HUES48 (cell line): Measurements from ENCODE around the gene S100A10.

ENCODE experiments used
- H3K27ac ChIP-seq: one replicate; pipeline ENCODE4 v1.7.0; 2013; ENCODE audit warnings: low read depth, low read length, inconsistent platforms
- H3K27me3 ChIP-seq: 2 replicates; pipeline ENCODE4 v1.6.1; 2013; ENCODE audit warnings: mild to moderate bottlenecking, low read length; ENCODE audit not compliant: control insufficient read depth, insufficient read depth
- H3K36me3 ChIP-seq: 2 replicates; pipeline ENCODE4 v1.6.1; 2013; ENCODE audit warnings: low read length; ENCODE audit not compliant: control insufficient read depth, insufficient read depth
- H3K4me1 ChIP-seq: 2 replicates; pipeline ENCODE4 v1.6.1; 2013; ENCODE audit warnings: mild to moderate bottlenecking, low read length; ENCODE audit not compliant: control insufficient read depth, insufficient read depth
- H3K4me3 ChIP-seq: 2 replicates; pipeline ENCODE4 v1.5.1; 2013; ENCODE audit warnings: mild to moderate bottlenecking, low read depth, low read length
- H3K9ac ChIP-seq: 2 replicates; pipeline ENCODE4 v1.6.1; 2013; ENCODE audit warnings: mild to moderate bottlenecking, low read depth, low read length, moderate library complexity
- H3K9me3 ChIP-seq: 2 replicates; pipeline ENCODE4 v1.6.1; 2013; ENCODE audit warnings: low read length; ENCODE audit not compliant: control insufficient read depth, insufficient read depth

Gene S100A10, protein sequence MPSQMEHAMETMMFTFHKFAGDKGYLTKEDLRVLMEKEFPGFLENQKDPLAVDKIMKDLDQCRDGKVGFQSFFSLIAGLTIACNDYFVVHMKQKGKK

DNA sequence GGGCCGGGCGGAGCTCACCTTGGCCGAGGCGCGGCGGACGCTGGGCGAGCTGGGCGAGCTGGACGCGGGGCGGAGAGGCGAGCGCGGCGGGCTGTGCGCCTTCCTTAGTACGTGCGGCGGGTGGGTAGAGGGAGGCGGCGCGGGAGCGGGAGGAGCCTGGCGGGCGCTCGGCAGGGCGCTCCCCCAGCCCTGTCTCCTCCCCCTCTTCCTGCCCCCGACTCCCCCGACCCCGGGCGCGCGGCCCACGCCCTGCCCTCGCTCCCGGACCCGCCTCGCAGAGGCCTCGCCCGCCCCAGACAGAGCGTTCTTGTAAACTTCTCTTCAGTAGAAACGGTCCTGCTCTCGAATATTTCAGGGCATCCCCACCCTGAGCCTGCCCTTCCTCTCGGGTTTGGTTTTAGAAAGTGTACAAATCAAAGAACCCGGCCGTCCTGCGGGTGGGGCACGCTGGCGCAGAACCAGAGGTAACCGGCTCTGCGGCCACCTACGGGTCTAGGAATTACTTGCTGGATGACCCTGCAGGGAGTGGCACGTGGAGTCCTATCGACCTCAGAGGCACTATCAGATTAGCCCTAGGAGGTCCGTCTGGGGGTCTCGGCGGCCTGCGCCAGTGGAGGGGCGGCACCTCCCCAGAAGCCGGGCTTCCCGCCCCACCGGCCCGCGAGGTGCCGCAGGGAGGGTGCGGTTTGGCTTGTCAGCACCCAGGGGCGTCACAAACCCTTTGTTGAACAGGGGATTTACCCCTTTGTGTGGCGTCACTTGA, at the start of gene S100A10:
TSS of gene S100A10 (minus strand) at position 126 of the 763 bp plus-strand sequence. CDS start 7,629 bp downstream, outside the sequence.
- peaks cover 56% of the 10 kb centered on the region for H3K4me1 ChIP-seq
- peaks cover 17% of the 10 kb centered on the region for H3K27me3 ChIP-seq
- peak within 1 kb of the TSS; percentile 89 for H3K4me3 ChIP-seq
- peak within 1 kb of the TSS; percentile 89 for H3K27ac ChIP-seq
- H3K9me3 ChIP-seq, result no peaks in the 10 kb centered on the region
- H3K9ac ChIP-seq, result peak within 1 kb of the TSS; percentile 75
- H3K36me3 ChIP-seq, result no peaks in the 10 kb centered on the region

DNA sequence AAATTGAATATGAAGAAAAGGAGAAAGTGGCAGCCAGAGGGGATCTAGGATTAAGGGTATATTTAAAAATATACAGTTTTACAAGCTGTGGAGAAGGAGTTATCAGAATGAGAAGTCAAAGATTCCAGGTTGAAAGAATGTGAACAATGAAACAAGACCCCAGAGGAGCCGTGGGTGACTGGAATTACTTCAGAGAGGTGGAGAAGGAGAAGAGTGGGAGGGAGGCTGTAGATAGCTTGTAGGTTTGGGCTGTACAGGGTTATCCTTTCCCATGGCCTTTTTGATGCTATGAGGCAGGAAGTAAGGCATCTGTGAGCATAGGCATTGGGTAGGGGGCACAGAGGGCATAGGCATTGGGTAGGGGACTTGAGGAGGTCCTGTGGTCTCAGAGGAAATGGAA, 48.4 kb upstream of the S100A10 start:
- H3K9ac ChIP-seq, result no peak overlapping the region
- peaks cover 41% of the 10 kb centered on the region for H3K27me3 ChIP-seq
- no peak overlapping the region for H3K27ac ChIP-seq
- H3K4me3 ChIP-seq, result no peak overlapping the region
- peaks cover 20% of the 10 kb centered on the region for H3K4me1 ChIP-seq
- no peaks in the 10 kb centered on the region for H3K9me3 ChIP-seq
- no peaks in the 10 kb centered on the region for H3K36me3 ChIP-seq

DNA sequence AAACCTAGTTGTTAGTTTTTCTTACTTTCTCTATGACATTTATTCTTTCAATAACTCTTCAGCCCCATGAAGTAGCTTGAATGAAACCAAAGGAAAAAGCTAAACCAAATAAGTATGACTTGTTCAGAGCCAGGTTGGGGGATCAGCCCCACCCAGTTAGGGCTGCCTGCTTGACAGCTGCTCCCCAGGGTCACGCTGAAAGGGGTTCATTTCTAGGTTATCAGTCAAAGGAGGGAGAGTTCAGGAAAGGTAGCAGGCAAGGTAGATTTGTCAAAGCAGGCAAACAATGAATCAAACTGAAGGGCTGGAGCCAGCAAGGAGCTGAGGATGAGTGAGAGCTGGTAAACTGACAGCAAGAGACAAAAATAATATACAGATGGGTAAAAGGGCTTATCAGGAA, 46.2 kb upstream of the S100A10 start:
- Histone ChIP-seq H3K9me3 (no peaks in the 10 kb centered on the region), H3K27ac (no peak overlapping the region), H3K4me3 (no peak overlapping the region), H3K27me3 (peaks cover 52% of the 10 kb centered on the region), H3K4me1 (peaks cover 25% of the 10 kb centered on the region), H3K9ac (no peak overlapping the region), H3K36me3 (no peaks in the 10 kb centered on the region)

DNA sequence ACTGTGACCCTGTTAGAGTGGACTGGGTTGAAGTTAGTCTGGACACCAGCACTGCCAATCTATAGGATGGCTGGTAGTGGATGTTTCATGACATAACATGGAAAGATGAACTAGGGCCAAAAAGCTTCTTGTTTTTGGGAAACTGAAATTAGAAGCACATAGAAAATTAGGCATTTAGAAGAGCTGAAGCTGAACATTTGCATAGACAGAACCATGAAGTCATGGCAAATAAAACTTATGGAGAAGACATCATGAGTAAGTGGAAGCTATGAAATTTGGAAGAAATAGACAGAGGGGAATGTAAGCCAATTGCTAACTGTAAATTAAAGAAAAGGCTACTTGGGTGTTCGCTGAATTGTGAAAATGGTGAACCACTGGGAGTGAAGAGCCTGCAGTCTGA, 45.8 kb upstream of the S100A10 start:
- Histone ChIP-seq H3K27ac (no peak overlapping the region), H3K36me3 (no peaks in the 10 kb centered on the region), H3K4me3 (no peak overlapping the region), H3K9ac (no peak overlapping the region), H3K27me3 (peaks cover 52% of the 10 kb centered on the region), H3K4me1 (peaks cover 25% of the 10 kb centered on the region), H3K9me3 (no peaks in the 10 kb centered on the region)

DNA sequence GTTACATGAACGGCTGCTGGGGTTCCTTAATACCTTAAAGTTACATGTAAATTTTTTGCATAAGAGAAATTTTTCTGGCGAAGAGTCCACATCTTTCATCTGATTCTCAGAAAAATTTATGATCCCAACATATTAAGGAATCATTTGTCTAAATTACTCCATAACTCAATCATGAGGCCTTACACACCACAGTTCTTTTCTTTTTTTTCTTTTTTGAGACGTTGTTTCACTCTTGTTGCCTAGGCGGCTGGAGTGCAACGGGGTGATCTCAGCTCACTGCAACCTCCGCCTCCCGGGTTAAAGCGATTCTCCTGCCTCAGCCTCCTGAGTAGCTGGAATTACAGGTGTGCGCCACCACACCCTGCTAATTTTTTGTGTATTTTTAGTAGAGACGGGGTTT, 45.2 kb upstream of the S100A10 start:
- H3K4me1 ChIP-seq, result peaks cover 24% of the 10 kb centered on the region
- no peaks in the 10 kb centered on the region for H3K9me3 ChIP-seq
- no peak overlapping the region for H3K27ac ChIP-seq
- H3K9ac ChIP-seq, result no peak overlapping the region
- H3K4me3 ChIP-seq, result no peak overlapping the region
- no peaks in the 10 kb centered on the region for H3K36me3 ChIP-seq
- peaks cover 52% of the 10 kb centered on the region for H3K27me3 ChIP-seq

DNA sequence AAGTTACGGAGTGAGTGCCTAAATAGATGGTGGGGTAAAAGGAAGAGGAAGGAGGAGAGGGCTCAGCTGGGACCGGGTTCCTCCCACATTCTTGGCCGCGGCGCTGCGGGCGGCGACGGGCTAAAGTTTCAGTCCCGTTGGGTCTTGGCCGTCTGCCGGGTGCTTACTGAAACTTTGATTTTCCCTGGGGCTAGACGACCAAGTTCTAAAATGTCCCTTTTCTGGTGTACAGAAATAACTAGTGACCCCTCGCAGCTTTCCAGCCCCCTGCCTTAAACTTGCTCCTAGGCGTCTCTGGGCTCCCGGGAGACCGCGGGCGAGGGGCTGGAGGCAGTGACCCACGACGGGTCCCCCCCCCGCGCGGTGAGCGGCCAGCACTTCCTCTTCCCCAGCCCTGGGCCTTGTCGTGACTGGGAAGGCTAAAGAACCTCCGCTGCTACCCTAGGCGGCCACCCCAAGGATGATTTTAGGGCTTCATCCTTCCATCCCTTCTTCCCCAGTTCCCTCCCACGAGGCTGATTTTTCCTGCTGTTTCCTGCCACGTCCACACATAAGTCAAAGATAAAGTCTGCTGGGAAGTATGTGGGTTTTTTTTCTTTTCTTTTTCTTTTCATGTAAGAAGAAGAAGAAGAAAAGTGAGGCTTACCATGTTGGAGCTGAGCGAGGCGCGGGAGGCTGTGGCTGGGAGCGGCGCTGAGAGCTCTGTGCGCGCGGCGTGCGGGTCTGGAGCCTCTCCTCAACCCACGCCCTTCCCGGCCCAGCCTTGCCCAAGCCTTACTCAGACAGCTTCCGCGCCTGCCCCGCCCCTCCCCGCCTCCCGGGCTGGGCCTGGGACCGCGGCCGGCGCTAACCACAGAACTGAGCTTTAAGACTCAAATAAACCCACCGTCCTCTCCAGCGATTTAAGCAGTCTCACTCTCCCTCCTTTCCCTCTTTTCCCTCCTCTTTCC, 42.9 kb upstream of the S100A10 start, which contains the start of gene S100A11:
TSS of gene S100A11 (minus strand) at position 738 of the 950 bp plus-strand sequence. CDS start at position 649, 89 bp downstream.
- H3K36me3 ChIP-seq, result peaks cover 20% of the 10 kb centered on the region
- peak within 1 kb of the TSS; percentile 64 for H3K9ac ChIP-seq
- H3K4me3 ChIP-seq, result peak within 1 kb of the TSS; percentile 84
- no peaks in the 10 kb centered on the region for H3K9me3 ChIP-seq
- peaks cover 17% of the 10 kb centered on the region for H3K4me1 ChIP-seq
- H3K27me3 ChIP-seq, result peaks cover 39% of the 10 kb centered on the region
- H3K27ac ChIP-seq, result peak within 1 kb of the TSS; percentile 24

DNA sequence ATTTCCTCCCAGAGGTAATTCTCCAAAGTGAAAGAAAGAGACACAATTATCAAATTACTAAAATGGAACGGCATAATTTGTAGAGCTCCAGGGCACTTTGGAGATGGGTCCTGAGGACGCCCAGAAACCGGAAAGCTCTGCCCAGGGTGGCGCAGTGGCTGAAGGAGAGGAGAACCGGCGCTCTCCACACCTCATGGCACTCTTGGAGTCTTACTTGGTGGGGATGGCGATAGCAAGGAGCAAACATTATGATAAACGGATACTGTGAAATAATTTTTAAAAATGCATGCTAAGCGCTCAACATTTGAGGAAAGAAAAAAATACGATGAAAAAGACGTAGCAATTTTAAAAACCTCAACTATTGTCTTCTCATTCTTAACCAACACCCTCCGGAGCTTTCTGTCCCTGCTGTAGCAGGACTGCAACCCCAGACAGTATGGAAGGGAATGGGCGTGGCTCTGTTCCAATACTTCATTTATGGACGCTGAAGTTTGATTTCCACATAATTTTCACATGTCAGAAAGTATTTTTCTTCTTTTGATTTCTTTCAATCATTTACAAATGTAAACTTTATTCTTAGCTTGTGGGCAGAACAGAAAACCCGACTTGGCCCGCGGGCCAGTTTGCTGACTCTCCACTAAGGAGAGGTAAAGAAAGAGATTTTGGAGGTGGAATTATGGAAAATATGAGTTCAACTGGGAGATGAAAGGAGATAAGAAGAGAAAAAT, 42.0 kb upstream of the S100A10 start:
- peaks cover 17% of the 10 kb centered on the region for H3K4me1 ChIP-seq
- H3K9ac ChIP-seq, result peak overlapping the region; percentile 9; the same call in 1 of the 2 replicates
- peak overlapping the region; percentile 84 for H3K4me3 ChIP-seq
- H3K27me3 ChIP-seq, result peaks cover 31% of the 10 kb centered on the region
- H3K9me3 ChIP-seq, result no peaks in the 10 kb centered on the region
- H3K27ac ChIP-seq, result peak overlapping the region; percentile 84
- peaks cover 21% of the 10 kb centered on the region for H3K36me3 ChIP-seq

DNA sequence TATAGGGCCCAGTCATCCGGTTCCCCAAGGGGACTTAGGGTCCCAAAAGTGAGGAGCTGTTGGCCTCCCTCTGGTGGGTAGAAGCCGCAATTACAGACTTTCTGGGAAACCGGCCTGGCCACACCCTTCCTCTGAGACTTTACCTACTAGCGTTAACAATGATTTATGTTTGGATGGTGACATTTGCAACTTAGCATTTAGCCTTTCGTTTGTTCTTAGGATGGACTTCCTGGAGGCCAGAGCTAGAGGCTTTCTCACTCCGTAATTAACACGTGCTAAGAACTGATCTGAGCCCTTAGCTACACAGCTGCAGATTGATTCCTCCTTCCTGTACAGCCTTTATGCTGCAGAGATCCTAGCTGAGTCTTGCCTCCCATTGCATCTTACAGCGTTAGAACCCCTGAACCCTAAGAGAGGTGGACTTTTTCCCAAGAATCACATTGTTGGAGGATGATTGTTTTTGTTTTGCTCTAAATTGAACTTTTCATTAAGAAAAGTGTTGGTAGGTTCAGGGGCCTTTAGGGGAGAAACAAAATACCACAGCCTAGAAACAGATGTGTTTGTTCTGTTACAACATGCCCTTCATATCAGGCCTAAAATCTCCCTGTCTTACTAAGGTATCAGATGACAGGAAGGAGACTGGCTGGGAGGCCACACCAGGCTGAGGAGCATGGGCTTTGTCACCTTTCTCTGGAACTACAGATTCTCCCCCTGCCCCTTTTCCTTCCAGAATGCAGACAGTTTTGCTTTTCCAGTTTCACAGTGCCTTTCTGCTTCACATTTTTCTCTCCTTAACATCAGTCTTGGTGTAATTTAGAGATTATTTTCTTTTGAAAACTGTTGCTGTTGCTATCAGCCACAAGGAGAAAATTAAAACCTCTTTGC, 41.2 kb upstream of the S100A10 start:
- H3K27me3 ChIP-seq, result peaks cover 22% of the 10 kb centered on the region
- peak overlapping the region; percentile 84 for H3K27ac ChIP-seq
- peaks cover 21% of the 10 kb centered on the region for H3K36me3 ChIP-seq
- peak overlapping the region; percentile 84 for H3K4me3 ChIP-seq
- no peaks in the 10 kb centered on the region for H3K9me3 ChIP-seq
- peaks cover 17% of the 10 kb centered on the region for H3K4me1 ChIP-seq
- H3K9ac ChIP-seq, result peak overlapping the region; percentile 9; the same call in 1 of the 2 replicates

DNA sequence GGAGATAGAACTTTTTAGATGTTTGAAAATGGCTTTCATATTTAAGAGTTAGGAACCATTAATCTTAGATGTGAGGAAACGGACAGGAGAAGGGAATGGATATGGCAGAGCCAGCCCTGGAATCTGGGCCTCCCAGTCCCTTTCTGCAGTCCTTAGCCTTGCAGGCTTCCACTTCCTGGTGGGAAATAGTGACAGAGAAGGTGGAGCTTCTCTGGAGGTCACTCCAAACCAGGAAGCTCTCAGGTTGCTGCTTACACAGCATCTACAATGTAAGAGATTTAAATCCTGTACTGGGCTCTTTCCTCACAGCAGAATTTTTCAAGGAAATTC, 40.6 kb upstream of the S100A10 start:
- no peak overlapping the region for H3K4me3 ChIP-seq
- peak overlapping the region; percentile 39 for H3K27ac ChIP-seq
- H3K9ac ChIP-seq, result no peak overlapping the region
- H3K9me3 ChIP-seq, result no peaks in the 10 kb centered on the region
- peaks cover 21% of the 10 kb centered on the region for H3K36me3 ChIP-seq
- peaks cover 18% of the 10 kb centered on the region for H3K27me3 ChIP-seq
- H3K4me1 ChIP-seq, result peaks cover 17% of the 10 kb centered on the region

DNA sequence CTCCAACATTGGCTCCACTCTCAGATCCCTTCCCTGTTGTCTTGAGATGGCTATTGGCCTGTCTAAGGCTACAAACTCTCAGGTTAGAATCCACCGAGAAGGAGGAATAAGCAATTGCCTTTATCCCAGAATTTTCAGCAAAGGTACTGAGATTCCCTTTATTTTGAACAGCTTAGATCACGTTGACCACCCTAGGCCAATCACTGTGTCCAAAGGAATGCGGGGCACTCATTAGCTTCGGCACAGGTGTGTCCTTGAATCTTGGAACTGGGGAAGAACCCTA, 36.2 kb upstream of the S100A10 start:
- Histone ChIP-seq H3K36me3 (peaks cover 21% of the 10 kb centered on the region), H3K4me1 (peaks cover 8% of the 10 kb centered on the region), H3K9ac (no peak overlapping the region), H3K9me3 (no peaks in the 10 kb centered on the region), H3K4me3 (no peak overlapping the region), H3K27ac (no peak overlapping the region), H3K27me3 (no peaks in the 10 kb centered on the region)
